Measurements from ENCODE around the gene PSMG4. TPM values are rescaled to one million over a fixed set of nuclear protein-coding genes. Genes with fewer than 3 reads are reported as not detected.

PSMG4 gene
- total and polyA plus RNA-seq, 10 of the 15 experiments (the other 5 are each of a cell fraction or from before 2014, with no cell fraction given), result 7.1 to 62.6 (median 29.8) TPM

GRCh38 chr6:3272911-3273547, 14.3 kb downstream of the PSMG4 start:
- no peak for FAIRE-seq
- POLR2A ChIA-PET, result no interaction called here
- no peaks in the 10 kb centered on the region for H3K27me3 ChIP-seq (replicated peaks in 1 of 2; ENCODE audit: control insufficient read depth in 2 of 2, insufficient read depth in 2 of 2, low read length in 1 of 2)
- intact Hi-C loops (cut with micrococcal nuclease; ENCODE audit: unreplicated experiment) (no loop called here), in situ Hi-C loops (cut with MboI) (no loop called here)
- H3K9ac ChIP-seq (ENCODE audit: control insufficient read depth, insufficient read depth, low read length), result no peak overlapping the region
- no peak overlapping the region for H3K27ac ChIP-seq (ENCODE audit: control insufficient read depth, insufficient read depth)
- H3K4me2 ChIP-seq (ENCODE audit: control insufficient read depth, insufficient read depth), result no peak overlapping the region
- RAD21 ChIA-PET (ENCODE audit: unreplicated experiment), result no interaction called here
- CTCF ChIA-PET, result interaction anchor here (1.7 kb wide), 1 partner anchor 459 kb away, joined by 6 read pairs; no protein-coding TSS in a partner anchor
- SMC1A ChIA-PET (ENCODE audit: uncharacterized antibody, unreplicated experiment), result interaction anchor here (0.8 kb wide), 1 partner anchor 171 kb away, joined by 3 read pairs; no protein-coding TSS in a partner anchor
- peaks cover 9 to 22% of the 10 kb centered on the region in 2 experiments for H3K36me3 ChIP-seq (ENCODE audit: control insufficient read depth in 2 of 2, insufficient read depth in 2 of 2, low read length in 1 of 2)
- no peak overlapping the region for H3K4me3 ChIP-seq
- no peaks in the 10 kb centered on the region for H4K20me1 ChIP-seq (ENCODE audit: control insufficient read depth, insufficient read depth)
- no TSS peak for BruUV-seq (replicated peaks)
- no peaks in the 10 kb centered on the region for H3K79me2 ChIP-seq (ENCODE audit: control insufficient read depth, insufficient read depth, low read length)
- no peak for TF ChIP-seq HDGF (IDR thresholded peaks at IDR 0.05)
- TF ChIP-seq YY1 (IDR thresholded peaks at IDR 0.05; ENCODE audit: low read depth, low read length), result no peak
- no peak for TF ChIP-seq DPF2 (IDR thresholded peaks at IDR 0.05)
- no peak for TF ChIP-seq RAD21 (IDR thresholded peaks at IDR 0.05; ENCODE audit: insufficient read depth, low read depth, low read length)
- no peak for TF ChIP-seq RELA (IDR thresholded peaks at IDR 0.05; ENCODE audit: borderline replicate concordance, partially characterized antibody)
- no peak for TF ChIP-seq GATAD2B (conservative IDR thresholded peaks at IDR 0.05; ENCODE audit: low read depth)
- TF ChIP-seq SREBF2 (IDR thresholded peaks at IDR 0.05; ENCODE audit: low read length), result no peak
- no peak for TF ChIP-seq SMARCA5 (IDR thresholded peaks at IDR 0.05)
- no peak for TF ChIP-seq RUNX3 (IDR thresholded peaks at IDR 0.05; ENCODE audit: low read length)
- TF ChIP-seq E2F8 (IDR thresholded peaks at IDR 0.05; ENCODE audit: low read depth, partially characterized antibody), result no peak
- no peak for TF ChIP-seq SIN3A (IDR thresholded peaks at IDR 0.05; ENCODE audit: low read depth, low read length)
- no peak; the same call in 1 of the 2 replicates for TF ChIP-seq POLR2A (IDR thresholded peaks at IDR 0.05; ENCODE audit: low read depth, low read length)
- TF ChIP-seq EGR1 (IDR thresholded peaks at IDR 0.05; ENCODE audit: borderline replicate concordance in 1 of 2, low read depth in 2 of 2, low read length in 2 of 2), result no peak
- no peak for TF ChIP-seq CBX3 (IDR thresholded peaks at IDR 0.05; ENCODE audit: borderline replicate concordance, low read depth)
- TF ChIP-seq MEF2A (IDR thresholded peaks at IDR 0.05; ENCODE audit: insufficient read depth, low read depth, low read length), result no peak
- TF ChIP-seq POU2F2 (IDR thresholded peaks at IDR 0.05; ENCODE audit: borderline replicate concordance, low read depth, low read length), result no peak
- no peak overlapping the region for H2AFZ ChIP-seq (ENCODE audit: control insufficient read depth, low read depth, low read length)
- 91% methylated on average over 32 of the region's 32 CpGs for WGBS (ENCODE audit: insufficient coverage, insufficient replicate concordance, low lambda C conversion rate, missing lambda C conversion rate)
- no peaks in the 10 kb centered on the region for H3K4me1 ChIP-seq (ENCODE audit: control insufficient read depth, insufficient read depth, low read length)
- no peak for DNase-seq (ENCODE audit: low read depth, low spot score)
- H3K9me3 ChIP-seq (replicated peaks; ENCODE audit: control insufficient read depth, insufficient read depth, low read length), result no peaks in the 10 kb centered on the region
- no peak for ATAC-seq

Data from GM12878 (cell line).